HepG2 (cell line): ENCODE data around the gene IFT43. TPM values are rescaled to one million over a fixed set of nuclear protein-coding genes. Genes with fewer than 3 reads are reported as not detected.

Experiments
- ATAC-seq: fragments of 200-7000 bp; cut with Tn5 transposase; 3 replicates; pipeline ENCODE4 v1.9.1; 2020; ENCODE audit warnings: mild to moderate bottlenecking, moderate library complexity
- BruUV-seq: library from RNA; stranded (reverse); fragments of 400-500 nt; replicated peaks from 2 replicates; lab custom pipeline; 2021; lab: Mats Ljungman, UMichigan
- CTCF ChIA-PET: fragments of 300-600 bp; formaldehyde crosslinking; extraction: SDS; loops from one replicate; lab custom pipeline; 2021; ENCODE audit warnings: low total read pairs, inconsistent platforms, low intra/inter-chr PET ratio; lab: Yijun Ruan, JAX
- POLR2A ChIA-PET: fragments of 350-600 bp; sonication (Branson Sonifier 250); formaldehyde crosslinking; loops from one replicate; lab custom pipeline; 2020; ENCODE audit warnings: antibody characterized with exemption, inconsistent platforms; lab: Yijun Ruan, JAX
- DNase-seq: peaks from one replicate; pipeline ENCODE4 v3.0.0-alpha.2; 2015; ENCODE audit warnings: low spot score
- FAIRE-seq: peaks from 3 replicates; lab custom pipeline; 2011; peaks lifted over from hg19 to GRCh38; lab: Jason Lieb, UNC
- H2AFZ ChIP-seq: one replicate; pipeline ENCODE4 v1.6.1; 2011; ENCODE audit warnings: low read length, inconsistent platforms
- H3K27ac ChIP-seq: fragments of 300-600 bp; 3 replicates; pipeline ENCODE4 v1.8.0; 2011; ENCODE audit warnings: mixed run types, mild to moderate bottlenecking, mixed read lengths, low read length, inconsistent platforms; ENCODE audit not compliant: insufficient read depth; ENCODE audit errors: extremely low read length
- H3K27me3 ChIP-seq, 2 experiments: fragments of 200-600 bp in 1 of 2; 2 replicates in 1 of 2; 3 replicates in 1 of 2; pipeline versions ENCODE4 v1.6.0 to v1.8.0; 2011; ENCODE audit warnings: low read length in 2 of 2, mild to moderate bottlenecking in 2 of 2, moderate library complexity in 2 of 2, inconsistent platforms in 1 of 2; ENCODE audit not compliant: insufficient read depth in 2 of 2, control insufficient read depth in 1 of 2
- H3K36me3 ChIP-seq, 2 experiments: fragments of 200-600 bp in 1 of 2; replicated peaks in 1 of 2; 2 replicates in 1 of 2; 3 replicates in 1 of 2; pipeline versions ENCODE4 v1.5.1 to v1.8.0; 2011; ENCODE audit warnings: low read length in 2 of 2, inconsistent platforms in 1 of 2; ENCODE audit not compliant: insufficient read depth in 2 of 2, control insufficient read depth in 1 of 2
- H3K4me1 ChIP-seq: 2 replicates; pipeline ENCODE4 v1.5.1; 2012; ENCODE audit warnings: low read length, inconsistent platforms; ENCODE audit not compliant: insufficient read depth
- H3K4me2 ChIP-seq: 2 replicates; pipeline ENCODE4 v1.6.0; 2011; ENCODE audit warnings: low read depth, low read length, inconsistent platforms
- H3K4me3 ChIP-seq, 3 experiments: fragments of 200-600 bp in 1 of 3; sonication (generic), shearing (Covaris generic) in 1 of 3; replicated peaks in 1 of 3; 2 replicates each; pipeline ENCODE4 v1.5.1; 2011 to 2016; ENCODE audit warnings: low read length in 3 of 3, inconsistent platforms in 2 of 3, low read depth in 2 of 3, mild to moderate bottlenecking in 2 of 3, control low read depth in 1 of 3, mixed read lengths in 1 of 3; ENCODE audit not compliant: insufficient read depth in 1 of 3
- H3K79me2 ChIP-seq: one replicate; pipeline ENCODE4 v1.6.1; 2011; ENCODE audit warnings: low read length, inconsistent platforms; ENCODE audit not compliant: insufficient read depth
- H3K9ac ChIP-seq: 2 replicates; pipeline ENCODE4 v1.6.0; 2011; ENCODE audit warnings: mild to moderate bottlenecking, low read depth, low read length, inconsistent platforms; ENCODE audit not compliant: insufficient read depth
- H3K9me3 ChIP-seq: 2 replicates; pipeline ENCODE4 v1.5.1; 2012; ENCODE audit warnings: mild to moderate bottlenecking, low read length
- H4K20me1 ChIP-seq: 2 replicates; pipeline ENCODE4 v1.6.0; 2011; ENCODE audit warnings: inconsistent platforms, mild to moderate bottlenecking, low read length, moderate library complexity; ENCODE audit not compliant: insufficient read depth
- ATAD3A ChIP-seq: sonication (generic); formaldehyde crosslinking; IDR thresholded peaks from 2 replicates; pipeline ENCODE4 v1.4.0; 2020; ENCODE audit warnings: missing genetic modification reagents
- EHMT2 ChIP-seq: fragments of 200-600 bp; sonication (generic); IDR thresholded peaks from 2 replicates; pipeline ENCODE4 v1.7.0; 2017; ENCODE audit warnings: antibody characterized with exemption, low read depth, low read length, borderline replicate concordance
- FOXA3 ChIP-seq: IDR thresholded peaks from 2 replicates; pipeline ENCODE4 v1.6.1; 2016; ENCODE audit warnings: missing genetic modification reagents, missing compliant biosample characterization
- NR2C2 ChIP-seq: sonication (generic); formaldehyde crosslinking; IDR thresholded peaks from 2 replicates; pipeline ENCODE4 v1.4.0; 2020; ENCODE audit warnings: missing genetic modification reagents, mild to moderate bottlenecking, moderate library complexity, borderline replicate concordance
- PATZ1 ChIP-seq: sonication (generic); formaldehyde crosslinking; IDR thresholded peaks from 2 replicates; pipeline ENCODE4 v1.4.0; 2020; ENCODE audit warnings: missing genetic modification reagents
- RARA ChIP-seq: IDR thresholded peaks from 2 replicates; pipeline ENCODE4 v1.6.1; 2016; ENCODE audit warnings: missing genetic modification reagents, missing compliant biosample characterization
- SAP130 ChIP-seq: IDR thresholded peaks from 2 replicates; pipeline ENCODE4 v1.6.1; 2016; ENCODE audit warnings: low read depth
- YEATS4 ChIP-seq: sonication (generic); formaldehyde crosslinking; IDR thresholded peaks from 2 replicates; pipeline ENCODE4 v1.4.0; 2020; ENCODE audit warnings: missing genetic modification reagents, borderline replicate concordance
- ZFP62 ChIP-seq: sonication (generic); formaldehyde crosslinking; IDR thresholded peaks from 2 replicates; pipeline ENCODE4 v1.4.0; 2020; ENCODE audit warnings: missing genetic modification reagents
- ZHX2 ChIP-seq, 2 experiments: sonication (generic) in 1 of 2; formaldehyde crosslinking in 1 of 2; IDR thresholded peaks; 2 replicates each; pipeline versions ENCODE4 v1.6.1 to v1.9.0; 2014 to 2022; ENCODE audit warnings: antibody characterized with exemption in 1 of 2, borderline replicate concordance in 1 of 2, inconsistent platforms in 1 of 2, low read depth in 1 of 2, missing genetic modification reagents in 1 of 2
- ZNF431 ChIP-seq: sonication (generic); formaldehyde crosslinking; IDR thresholded peaks from 2 replicates; pipeline ENCODE4 v1.9.0; 2022; ENCODE audit warnings: missing genetic modification reagents, low read depth, mild to moderate bottlenecking, borderline replicate concordance
- WGBS: methylation state at CpG from one replicate; pipeline ENCODE4 v1.1.6; 2017; ENCODE audit warnings: low lambda C conversion rate; 5-methylcytosine and 5-hydroxymethylcytosine counted together
- in situ Hi-C: cut with HindIII; loops from 2 replicates; pipeline ENCODE4 v1.10.0; 2017; ENCODE audit warnings: low pct_unique_long_range_greater_than_20kb; ENCODE audit not compliant: extremely low pct_ligation_motif_present
- intact Hi-C: fragments of 100-400 bp; cut with micrococcal nuclease; formaldehyde crosslinking; loops from one replicate; pipeline ENCODE4 v1.10.0; 2022; ENCODE audit not compliant: unreplicated experiment
- polyA plus RNA-seq, 8 experiments: library from polyadenylated mRNA; depleted of rRNA in 3 of 8; stranded (reverse) in 7 of 8; unstranded in 1 of 8; fragments of >200 nt; fragmentation: Illumina TruSeq in 4 of 8; extraction: Trizol in 4 of 8; gene quantifications; 2 replicates each; pipeline versions ENCODE4 v1.2.1 to v1.2.3, GENCODE V29; 2011 to 2016; ENCODE audit warnings: low read depth in 4 of 8, missing spikeins in 1 of 8, mixed read lengths in 1 of 8; ENCODE audit not compliant: insufficient read depth in 1 of 8
- total RNA-seq, 5 experiments: library from RNA; depleted of rRNA; stranded (reverse); fragments of >200 nt; fragmentation: Illumina TruSeq; extraction: Trizol; gene quantifications; 2 replicates each; pipeline ENCODE4 v1.2.3, GENCODE V29; 2016; ENCODE audit warnings: low read depth in 1 of 5
- TF ChIP-seq, protein P1 (sequence below): sonication (generic); formaldehyde crosslinking; IDR thresholded peaks from 2 replicates; pipeline ENCODE4 v1.4.0; 2020; ENCODE audit warnings: missing genetic modification reagents
- TF ChIP-seq, protein P2 (sequence below): sonication (generic); formaldehyde crosslinking; IDR thresholded peaks from 2 replicates; pipeline ENCODE4 v1.4.0; 2020; ENCODE audit warnings: missing genetic modification reagents

The IFT43 gene
- total and polyA plus RNA-seq, 2 of the 13 experiments (the other 11 are each of a cell fraction or from before 2014, with no cell fraction given), result 0.15 to 0.55 TPM

DNA sequence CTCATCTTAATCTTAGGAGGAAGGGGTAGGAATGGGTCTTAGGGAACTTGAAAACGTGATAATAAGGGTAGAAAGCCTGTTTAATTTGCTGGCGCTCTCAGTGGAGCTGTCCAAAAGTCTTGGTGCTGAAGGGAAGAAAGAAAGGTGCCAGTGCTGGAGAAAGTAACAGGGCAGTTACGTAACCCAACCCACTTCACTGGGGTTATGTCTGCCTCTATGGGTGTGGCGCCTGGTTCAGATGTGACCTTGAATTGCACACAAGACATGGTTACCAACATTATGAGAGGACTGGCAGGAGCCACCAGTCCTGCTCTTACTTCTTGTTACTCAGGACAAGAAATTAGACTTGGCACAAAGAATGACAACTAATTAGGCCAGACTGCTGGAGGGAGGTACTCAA lies 147.5 kb downstream of the IFT43 start:
- intact Hi-C loops, result no loop called here
- ChIA-PET CTCF (no interaction called here), POLR2A (no interaction called here)
- FAIRE-seq, result no peak
- in situ Hi-C loops, result no loop called here
- no TSS peak for BruUV-seq
- no peak overlapping the region for H3K9ac ChIP-seq
- peak; percentile 13 for DNase-seq
- H3K4me2 ChIP-seq, result no peak overlapping the region
- no peak overlapping the region for H3K27ac ChIP-seq
- no peaks in the 10 kb centered on the region for H3K79me2 ChIP-seq
- no peak overlapping the region for H3K4me3 ChIP-seq
- H2AFZ ChIP-seq, result no peak overlapping the region
- H3K4me1 ChIP-seq, result no peaks in the 10 kb centered on the region
- H3K36me3 ChIP-seq, result no peaks in the 10 kb centered on the region
- WGBS, result 20% methylated on average over 4 of the region's 4 CpGs
- H4K20me1 ChIP-seq, result no peaks in the 10 kb centered on the region
- peaks cover 3 to 34% of the 10 kb centered on the region in 2 experiments; a peak in 4 of 5 replicates for H3K27me3 ChIP-seq
- no peaks in the 10 kb centered on the region for H3K9me3 ChIP-seq
- ATAC-seq, result no peak
- TF ChIP-seq ZFP62 (CRISPR knock-in tag), result no peak
- TF ChIP-seq FOXA3 (CRISPR knock-in tag), result no peak
- TF ChIP-seq PATZ1 (CRISPR knock-in tag), result no peak
- TF ChIP-seq, protein P1, sequence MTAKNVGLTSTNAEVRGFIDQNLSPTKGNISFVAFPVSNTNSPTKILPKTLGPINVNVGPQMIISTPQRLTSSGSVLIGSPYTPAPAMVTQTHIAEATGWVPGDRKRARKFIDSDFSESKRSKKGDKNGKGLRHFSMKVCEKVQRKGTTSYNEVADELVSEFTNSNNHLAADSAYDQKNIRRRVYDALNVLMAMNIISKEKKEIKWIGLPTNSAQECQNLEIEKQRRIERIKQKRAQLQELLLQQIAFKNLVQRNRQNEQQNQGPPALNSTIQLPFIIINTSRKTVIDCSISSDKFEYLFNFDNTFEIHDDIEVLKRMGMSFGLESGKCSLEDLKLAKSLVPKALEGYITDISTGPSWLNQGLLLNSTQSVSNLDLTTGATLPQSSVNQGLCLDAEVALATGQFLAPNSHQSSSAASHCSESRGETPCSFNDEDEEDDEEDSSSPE (CRISPR knock-in tag), result no peak
- no peak for TF ChIP-seq ZNF431 (CRISPR knock-in tag)
- TF ChIP-seq NR2C2 (CRISPR knock-in tag), result no peak
- TF ChIP-seq EHMT2, result peak; percentile 96
- TF ChIP-seq RARA (CRISPR knock-in tag), result 0 out of 2 replicates have a peak, but pooled peaks have one; percentile 23
- TF ChIP-seq YEATS4 (CRISPR knock-in tag), result no peak
- TF ChIP-seq ZHX2 (IDR thresholded peaks at IDR 0.05; ENCODE audit: low read depth), result no peak
- TF ChIP-seq ZHX2 (CRISPR knock-in tag; IDR thresholded peaks at IDR 0.05; ENCODE audit: borderline replicate concordance), result 0 out of 2 replicates have a peak, but pooled peaks have one; percentile 36
- no peak for TF ChIP-seq ATAD3A (CRISPR knock-in tag)
- peak; percentile 26; the same call in 1 of the 2 replicates for TF ChIP-seq SAP130 (CRISPR knock-in tag)
- TF ChIP-seq, protein P2, sequence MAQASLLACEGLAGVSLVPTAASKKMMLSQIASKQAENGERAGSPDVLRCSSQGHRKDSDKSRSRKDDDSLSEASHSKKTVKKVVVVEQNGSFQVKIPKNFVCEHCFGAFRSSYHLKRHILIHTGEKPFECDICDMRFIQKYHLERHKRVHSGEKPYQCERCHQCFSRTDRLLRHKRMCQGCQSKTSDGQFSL (CRISPR knock-in tag), result no peak
